Neural cell (in vitro differentiated cells): ENCODE data around the gene HS6ST3.

Experiments used
- CTCF ChIP-seq: fragments of 450-650 bp; IDR thresholded peaks from 2 replicates; pipeline ENCODE4 v1.5.1; 2014; ENCODE audit warnings: antibody characterized with exemption, mild to moderate bottlenecking, moderate library complexity; ENCODE audit not compliant: poor library complexity, severe bottlenecking
- EZH2 ChIP-seq: fragments of 200-600, 300-800 bp; shearing (Covaris generic), sonication (generic); IDR thresholded peaks from 2 replicates; pipeline ENCODE4 v1.6.1; 2014; ENCODE audit warnings: antibody characterized with exemption, low read length, borderline replicate concordance, mild to moderate bottlenecking; ENCODE audit not compliant: insufficient read depth, poor library complexity, severe bottlenecking
- REST ChIP-seq: IDR thresholded peaks from 2 replicates; pipeline ENCODE4 v1.6.1; 2012; ENCODE audit warnings: borderline replicate concordance
- TAF1 ChIP-seq: IDR thresholded peaks from 2 replicates; pipeline ENCODE4 v1.6.1; 2012; ENCODE audit warnings: low read depth

GRCh38 chr13:96191367-96191766, 101.5 kb downstream of the HS6ST3 start:
- TF ChIP-seq TAF1 (no peak), REST (peak; percentile 71), EZH2 (no peak), CTCF (no peak)
